Activated CD4-positive, alpha-beta memory T cell treated with anti-CD3 and anti-CD28 coated beads for 36 hours (primary cell): ENCODE results near the gene USP51. TPM values are rescaled to one million over a fixed set of nuclear protein-coding genes. Genes with fewer than 3 reads are reported as not detected.
"Not testable (repeated sequence)": the region's sequence is repeated elsewhere in the genome, so short reads cannot be mapped to it uniquely, and the experiment has no call there.

Experiments
- CTCF ChIA-PET: fragments of 350-600 bp; sonication (Branson Sonifier 250); formaldehyde crosslinking; loops from one replicate; lab custom pipeline; 2021; ENCODE audit warnings: antibody characterized with exemption, inconsistent platforms; lab: Charles Lee
- POLR2A ChIA-PET: fragments of 350-600 bp; sonication (Branson Sonifier 250); formaldehyde crosslinking; loops from one replicate; lab custom pipeline; 2021; ENCODE audit warnings: antibody characterized with exemption; lab: Charles Lee
- DNase-seq: peaks from one replicate; pipeline ENCODE4 v3.0.0-alpha.2; 2020
- H3K27ac Mint-ChIP-seq: one replicate; pipeline ENCODE4 v1.8.0; 2021; ENCODE audit warnings: mixed read lengths
- H3K27me3 Mint-ChIP-seq: one replicate; pipeline ENCODE4 v1.8.0; 2021; ENCODE audit warnings: mixed read lengths
- H3K36me3 Mint-ChIP-seq: one replicate; pipeline ENCODE4 v1.8.0; 2021; ENCODE audit warnings: mixed read lengths
- H3K4me1 Mint-ChIP-seq: one replicate; pipeline ENCODE4 v1.8.0; 2021; ENCODE audit warnings: low read depth, mixed read lengths
- H3K4me3 Mint-ChIP-seq: one replicate; pipeline ENCODE4 v1.8.0; 2021; ENCODE audit warnings: mild to moderate bottlenecking, mixed read lengths
- H3K9me3 Mint-ChIP-seq: one replicate; pipeline ENCODE4 v1.8.0; 2021; ENCODE audit warnings: mixed read lengths
- intact Hi-C: fragments of 100-400 bp; cut with micrococcal nuclease; formaldehyde crosslinking; loops from one replicate; pipeline ENCODE4 v1.15.1; 2023
- microRNA-seq: library from miRNA; unstranded; fragments of <30 nt; microRNA quantifications from one replicate; pipeline ENCODE4 v1.2.0, GENCODE V29; 2022; ENCODE audit warnings: borderline number of aligned reads, borderline microRNAs expressed, borderline replicate concordance
- total RNA-seq, 2 experiments: library from RNA; stranded (reverse); gene quantifications; one replicate each; pipeline ENCODE4 v1.2.3, GENCODE V29; 2021

Gene USP51
- total RNA-seq, 2 experiments from 2014 or later = 1.6 to 2.1 TPM

- H3K4me1 Mint-ChIP-seq, H3K27ac Mint-ChIP-seq, intact Hi-C loops, POLR2A ChIA-PET, H3K4me3 Mint-ChIP-seq, H3K36me3 Mint-ChIP-seq, CTCF ChIA-PET, DNase-seq, H3K27me3 Mint-ChIP-seq, H3K9me3 Mint-ChIP-seq: not testable (repeated sequence)
Measured at GRCh38 chrX:55459426-55459825, 30.2 kb downstream of the USP51 start.

GRCh38 chrX:55455708-55456107 is 33.9 kb downstream of the USP51 start:
- H3K4me1 Mint-ChIP-seq, DNase-seq, H3K27ac Mint-ChIP-seq, intact Hi-C loops, H3K4me3 Mint-ChIP-seq, CTCF ChIA-PET, H3K9me3 Mint-ChIP-seq, H3K27me3 Mint-ChIP-seq, H3K36me3 Mint-ChIP-seq, POLR2A ChIA-PET: not testable (repeated sequence)

GRCh38 chrX:55452833-55453124 is 36.9 kb downstream of the USP51 start:
- Mint-ChIP-seq H3K9me3 (no peaks in the 10 kb centered on the region), H3K27ac (peak overlapping the region; percentile 91), H3K27me3 (no peaks in the 10 kb centered on the region), H3K4me1 (peaks cover 8% of the 10 kb centered on the region), H3K4me3 (peak overlapping the region; percentile 95), H3K36me3 (peaks cover 2% of the 10 kb centered on the region)
- CTCF ChIA-PET = interaction anchor here (1.6 kb wide), 1 partner anchor 36 kb away, joined by 7 read pairs; no protein-coding TSS in a partner anchor
- intact Hi-C loops = no loop called here
- DNase-seq = peak; percentile 9
- POLR2A ChIA-PET = no interaction called here

- intact Hi-C loops = no loop called here
- Mint-ChIP-seq H3K36me3 (peaks cover 2% of the 10 kb centered on the region), H3K27me3 (no peaks in the 10 kb centered on the region), H3K4me1 (peaks cover 8% of the 10 kb centered on the region), H3K9me3 (no peaks in the 10 kb centered on the region), H3K27ac (peak within 1 kb of the TSS; percentile 91), H3K4me3 (peak within 1 kb of the TSS; percentile 95)
- ChIA-PET POLR2A (interaction anchor here (1.3 kb wide), 1 partner anchor 37 kb away, joined by 8 read pairs; the partner anchor contains the start of gene USP51), CTCF (interaction anchor here (0.8 to 1.6 kb wide), 4 partner anchors 37 to 795 kb away, joined by 3 to 7 read pairs (median 3); partner anchors contain the start of gene RRAGB)
- DNase-seq = peak; percentile 87
Measured at GRCh38 chrX:55451990-55452832, 37.4 kb downstream of the USP51 start, which contains the start of gene MAGEH1. Gene MAGEH1 (plus strand): TSS chrX:55452127. CDS start chrX:55452375, 248 bp downstream.

GRCh38 chrX:55451626-55451989 is 38.0 kb downstream of the USP51 start:
- no peaks in the 10 kb centered on the region for H3K9me3 Mint-ChIP-seq
- ChIA-PET CTCF (interaction anchor here (0.8 to 1.6 kb wide), 4 partner anchors 37 to 796 kb away, joined by 3 to 7 read pairs (median 3); partner anchors contain the start of gene RRAGB), POLR2A (interaction anchor here (1.3 kb wide), 1 partner anchor 37 kb away, joined by 8 read pairs; the partner anchor contains the start of gene USP51)
- H3K36me3 Mint-ChIP-seq = peaks cover 2% of the 10 kb centered on the region
- H3K27ac Mint-ChIP-seq = peak overlapping the region; percentile 91
- no peaks in the 10 kb centered on the region for H3K27me3 Mint-ChIP-seq
- no peak for DNase-seq
- peaks cover 8% of the 10 kb centered on the region for H3K4me1 Mint-ChIP-seq
- peak overlapping the region; percentile 95 for H3K4me3 Mint-ChIP-seq
- intact Hi-C loops = no loop called here

- ChIA-PET POLR2A (interaction anchor here (1.3 kb wide), 1 partner anchor 38 kb away, joined by 8 read pairs; the partner anchor contains the start of gene USP51), CTCF (interaction anchor here (1.0 to 1.6 kb wide), 3 partner anchors 38 to 266 kb away, joined by 3 to 7 read pairs (median 3); partner anchors contain the start of gene RRAGB)
- Mint-ChIP-seq H3K9me3 (no peaks in the 10 kb centered on the region), H3K27ac (peak overlapping the region; percentile 91), H3K4me1 (peaks cover 8% of the 10 kb centered on the region), H3K4me3 (peak overlapping the region; percentile 95), H3K27me3 (no peaks in the 10 kb centered on the region), H3K36me3 (peaks cover 2% of the 10 kb centered on the region)
- DNase-seq = no peak
- intact Hi-C loops = no loop called here
Measured at GRCh38 chrX:55451141-55451540, 38.5 kb downstream of the USP51 start.

- H3K4me3 Mint-ChIP-seq = no peak overlapping the region
- intact Hi-C loops = no loop called here
- H3K4me1 Mint-ChIP-seq = peaks cover 8% of the 10 kb centered on the region
- H3K36me3 Mint-ChIP-seq = peaks cover 2% of the 10 kb centered on the region
- H3K27me3 Mint-ChIP-seq = no peaks in the 10 kb centered on the region
- DNase-seq = no peak
- POLR2A ChIA-PET = no interaction called here
- CTCF ChIA-PET = no interaction called here
- H3K9me3 Mint-ChIP-seq = no peaks in the 10 kb centered on the region
- no peak overlapping the region for H3K27ac Mint-ChIP-seq
Measured at GRCh38 chrX:55450259-55450658, 39.4 kb downstream of the USP51 start.

- intact Hi-C loops, H3K4me3 Mint-ChIP-seq, DNase-seq, POLR2A ChIA-PET, H3K9me3 Mint-ChIP-seq, H3K27me3 Mint-ChIP-seq, H3K27ac Mint-ChIP-seq, H3K36me3 Mint-ChIP-seq, CTCF ChIA-PET, H3K4me1 Mint-ChIP-seq: not testable (repeated sequence)
Measured at GRCh38 chrX:55443468-55443867, 46.2 kb downstream of the USP51 start.

Small RNA genes lying within 50 kb of the gene (microRNA-seq; reads per million reads assigned to microRNA genes)
- gene MIR4536-1 (not detected), gene MIR4536-2 (not detected)

Other genes starting within 250 kb of the USP51 start
- gene PAGE3, start 224.9 kb downstream of the USP51 start, total RNA-seq = not detected
- 10 to 100 TPM; 19.1 to 20.0 TPM for gene MAGEH1, start 37.7 kb downstream of the USP51 start, total RNA-seq
- gene FOXR2, start 133.6 kb upstream of the USP51 start, total RNA-seq = not detected
- gene RRAGB, start 227.9 kb upstream of the USP51 start, total RNA-seq = 1 to 10 TPM; 4.9 to 5.3 TPM